ENCODE measurements around the gene CDH22.
A peak's percentile ranks its signal among the peaks of the same experiment; 100 is the strongest.

Gene CDH22

DNA sequence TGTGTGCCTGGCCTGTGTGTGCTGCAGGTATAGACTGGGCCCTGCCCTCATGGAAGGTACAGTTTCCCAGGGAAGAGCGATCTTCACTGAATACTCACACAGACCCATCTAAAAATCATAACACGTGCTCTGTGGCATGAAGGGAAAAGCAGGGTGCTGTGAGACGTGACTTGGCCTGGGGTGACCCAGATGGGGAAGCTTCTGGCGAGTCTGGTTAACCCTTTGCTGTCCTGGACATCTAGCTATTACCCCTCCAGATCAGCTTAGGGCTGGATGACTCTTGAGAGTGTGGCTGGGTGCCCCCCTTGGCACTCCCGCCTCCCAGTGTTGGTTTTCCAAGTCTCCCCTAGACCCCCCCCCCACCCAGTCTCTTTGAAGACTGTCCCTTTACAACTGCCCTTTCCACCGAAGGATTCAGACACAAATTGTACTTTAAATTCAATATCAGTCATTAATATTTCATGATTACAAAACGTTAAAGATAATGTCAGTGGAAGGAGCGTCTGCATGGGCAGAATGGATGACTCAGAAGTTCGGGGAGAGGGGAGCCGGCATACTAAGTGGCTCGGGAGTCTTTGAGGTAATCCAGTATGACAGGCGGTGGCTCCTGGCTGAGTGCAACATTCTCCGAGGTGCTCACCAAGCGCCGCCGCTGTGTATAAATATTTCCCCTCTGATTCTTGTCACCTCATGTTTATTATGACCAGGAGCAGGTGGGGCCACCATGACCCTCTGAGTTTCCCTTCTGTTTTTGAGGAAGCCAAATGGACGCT is 112.8 kb downstream of the CDH22 start:
- no peak for DNase-seq (ENCODE audit: low read depth in 2 of 2)

GRCh38 chr20:46194409-46194808 is 113.9 kb downstream of the CDH22 start:
- no peak for DNase-seq (ENCODE audit: low read depth in 2 of 2)

DNA sequence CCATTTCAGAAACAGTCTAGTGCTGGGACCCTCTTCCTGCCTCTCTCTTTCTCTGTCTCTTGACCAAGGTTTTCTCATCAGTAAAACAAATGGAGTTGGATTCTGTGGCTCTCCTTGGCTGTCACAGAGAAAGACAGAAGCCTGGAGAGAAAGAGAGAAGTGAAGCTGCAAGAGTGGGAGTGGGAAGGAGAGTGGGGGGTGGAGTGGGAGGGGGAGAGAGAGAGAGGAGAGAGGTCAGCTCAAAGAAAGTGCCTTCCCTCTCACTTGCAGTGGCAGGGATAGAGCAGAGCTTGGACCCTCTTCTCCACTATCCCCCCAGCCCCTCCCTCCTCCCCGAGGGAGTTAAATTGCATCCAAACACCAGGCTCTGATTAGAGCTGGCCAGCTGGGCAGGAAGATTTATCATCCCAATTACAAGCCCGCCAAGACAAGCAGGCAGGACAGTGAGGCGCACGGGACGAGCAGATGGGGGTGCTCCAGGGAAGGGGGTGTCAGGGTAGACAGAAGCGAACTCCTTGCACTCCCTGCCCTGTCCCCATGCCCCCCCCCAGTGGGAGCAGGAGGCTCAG is 115.8 kb downstream of the CDH22 start:
- no peak for DNase-seq (ENCODE audit: low read depth in 2 of 2)

DNA sequence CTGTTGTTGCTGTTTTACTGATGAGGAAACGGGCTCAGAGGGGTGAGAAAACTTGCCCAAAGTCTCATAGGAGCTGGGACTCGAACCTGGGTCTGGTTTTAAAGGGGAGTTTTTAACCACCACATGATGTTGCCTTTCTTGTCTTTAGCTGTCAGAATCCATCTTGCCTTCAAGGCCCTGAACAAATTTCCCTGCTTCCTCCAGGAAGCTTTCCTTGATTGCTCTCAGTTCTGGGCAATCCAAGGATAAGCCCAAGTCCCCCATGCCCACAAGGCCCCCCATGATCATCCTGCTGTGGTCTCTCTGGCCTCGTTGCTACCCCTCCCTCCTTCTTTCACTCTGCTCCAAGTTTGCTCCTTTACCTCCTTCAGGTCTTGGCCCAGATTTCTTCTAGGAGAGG is 116.7 kb downstream of the CDH22 start:
- no peak for DNase-seq (ENCODE audit: low read depth in 2 of 2)

DNA sequence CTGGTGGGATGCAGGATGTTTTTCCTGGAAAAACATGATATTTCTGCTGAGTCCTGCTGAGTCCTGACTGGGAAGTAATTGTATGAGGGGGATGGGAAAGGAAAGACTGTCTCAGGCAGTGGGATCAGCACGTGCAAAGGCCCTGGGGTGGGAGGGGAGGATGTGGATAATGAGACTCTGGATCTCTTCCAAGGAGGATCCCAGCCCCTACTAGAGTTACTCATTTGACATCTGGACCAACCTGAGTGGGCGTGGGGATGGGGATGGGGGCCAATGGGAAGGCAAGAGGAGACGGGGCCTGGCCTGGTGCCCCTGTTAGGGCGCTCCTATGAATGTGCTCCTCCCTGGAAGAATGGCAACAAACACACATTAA is 117.1 kb downstream of the CDH22 start:
- DNase-seq (ENCODE audit: low read depth in 2 of 2), result no peak

DNA sequence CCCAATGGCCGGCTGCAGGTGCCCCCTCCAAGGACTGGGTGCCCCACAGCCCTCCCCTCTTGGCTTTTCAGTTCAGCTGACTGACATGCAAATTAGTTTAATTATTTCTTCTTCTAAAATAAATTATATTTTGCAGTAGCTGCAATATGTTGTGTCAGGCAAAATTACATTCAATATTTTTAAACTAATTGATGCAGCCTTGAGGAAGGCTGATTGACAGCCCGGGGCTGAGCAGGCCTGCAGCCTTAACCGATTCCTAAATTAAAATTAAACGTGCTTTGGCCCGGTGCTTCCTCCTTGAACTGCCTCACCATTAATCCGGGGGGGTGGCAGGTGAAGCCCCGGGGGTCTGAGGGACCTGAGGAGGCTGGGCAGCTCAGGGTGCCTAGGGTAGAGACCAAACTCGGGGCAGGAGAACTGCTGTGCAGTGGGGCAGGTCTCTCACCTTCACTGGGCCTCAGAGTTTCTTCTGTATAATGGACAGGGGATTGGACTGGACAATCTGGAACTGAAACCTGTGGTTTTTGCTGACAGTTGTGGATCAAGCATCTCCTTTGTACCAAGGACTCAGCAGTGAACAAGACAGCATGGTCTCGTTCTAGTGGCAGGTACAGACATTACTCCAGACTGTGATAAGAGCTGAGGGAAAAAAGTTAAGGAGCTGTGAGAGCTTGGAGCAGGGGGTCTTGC is 117.7 kb downstream of the CDH22 start:
- no peak for DNase-seq (ENCODE audit: low read depth in 2 of 2)

- no peak for DNase-seq (ENCODE audit: low read depth in 2 of 2)
These were observed 119.3 kb downstream of the CDH22 start for GRCh38 chr20:46188866-46189541.

- DNase-seq (ENCODE audit: low read depth in 2 of 2), result no peak
These were observed 122.1 kb downstream of the CDH22 start for GRCh38 chr20:46186210-46186609.

GRCh38 chr20:46185353-46185752 is 122.9 kb downstream of the CDH22 start:
- DNase-seq (ENCODE audit: low read depth in 2 of 2), result no peak

GRCh38 chr20:46183768-46184167 is 124.5 kb downstream of the CDH22 start:
- DNase-seq (ENCODE audit: low read depth in 2 of 2), result no peak

DNA sequence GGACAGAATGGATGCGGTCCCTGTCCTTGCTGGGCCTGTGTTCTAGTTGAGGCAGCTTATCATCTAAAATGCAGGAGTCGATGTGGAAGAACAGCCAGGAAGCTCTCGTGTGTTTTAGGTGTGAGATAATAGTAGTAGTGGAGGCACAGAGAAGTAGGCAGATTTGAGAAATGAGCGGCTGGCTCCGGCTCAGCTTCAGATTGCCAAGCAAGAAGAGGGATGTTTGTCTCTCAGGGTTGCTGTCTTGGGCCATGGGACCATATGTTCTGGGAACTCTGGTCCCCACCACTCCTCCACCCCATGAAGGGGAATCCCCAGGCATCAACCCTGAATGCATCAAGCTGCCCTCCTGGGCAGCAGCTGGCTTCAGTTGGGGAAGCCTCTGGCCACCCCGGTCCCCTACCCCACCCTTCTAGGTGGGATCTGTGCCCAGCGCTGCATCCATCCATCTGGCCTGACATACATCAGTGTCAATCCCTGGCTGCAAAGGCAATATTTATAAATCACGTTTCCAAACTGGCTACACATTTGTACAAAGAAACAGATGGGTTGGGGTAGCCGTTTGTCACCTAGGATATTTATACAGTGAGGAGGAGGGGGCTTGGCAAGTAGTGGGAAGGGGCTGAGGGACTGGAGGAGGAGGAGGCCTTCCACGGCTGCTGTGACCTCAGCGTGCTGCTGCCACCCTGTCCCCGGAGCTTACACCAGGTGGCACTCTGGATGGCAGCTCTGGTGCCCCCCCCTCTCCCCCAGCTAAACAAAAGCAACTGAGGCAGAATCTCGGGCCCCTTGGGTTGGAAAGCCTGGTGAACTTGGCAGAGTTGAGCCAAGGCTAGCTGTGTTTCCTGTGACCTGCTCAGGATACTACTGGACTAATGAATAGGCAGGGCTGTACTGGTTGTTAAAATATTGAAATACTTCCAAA is 125.8 kb downstream of the CDH22 start:
- DNase-seq (ENCODE audit: low read depth in 2 of 2), result no peak

DNA sequence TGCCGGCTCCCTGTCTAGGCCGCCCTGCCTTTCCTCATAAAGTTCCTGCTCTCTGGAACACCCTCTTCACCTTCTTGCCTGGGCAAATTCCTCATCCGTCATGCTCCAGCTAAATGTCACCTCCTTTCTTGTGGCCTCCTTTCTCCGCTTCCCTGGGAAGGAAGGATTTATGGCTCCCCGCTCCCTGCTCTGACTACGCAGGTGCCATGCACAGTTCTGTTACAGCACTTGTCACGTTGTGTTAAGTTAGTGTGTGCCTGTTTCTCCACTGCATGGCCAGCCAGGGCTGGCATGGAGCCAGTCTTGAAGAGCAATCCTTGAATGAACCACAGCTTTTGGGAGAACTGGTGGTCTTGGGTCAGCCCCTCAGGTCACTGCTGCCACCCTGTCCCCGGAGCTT is 128.4 kb downstream of the CDH22 start:
- DNase-seq (ENCODE audit: low read depth in 2 of 2), result no peak

- no peak for DNase-seq (ENCODE audit: low read depth in 2 of 2)
These were observed 129.4 kb downstream of the CDH22 start for GRCh38 chr20:46178891-46179290.

DNA sequence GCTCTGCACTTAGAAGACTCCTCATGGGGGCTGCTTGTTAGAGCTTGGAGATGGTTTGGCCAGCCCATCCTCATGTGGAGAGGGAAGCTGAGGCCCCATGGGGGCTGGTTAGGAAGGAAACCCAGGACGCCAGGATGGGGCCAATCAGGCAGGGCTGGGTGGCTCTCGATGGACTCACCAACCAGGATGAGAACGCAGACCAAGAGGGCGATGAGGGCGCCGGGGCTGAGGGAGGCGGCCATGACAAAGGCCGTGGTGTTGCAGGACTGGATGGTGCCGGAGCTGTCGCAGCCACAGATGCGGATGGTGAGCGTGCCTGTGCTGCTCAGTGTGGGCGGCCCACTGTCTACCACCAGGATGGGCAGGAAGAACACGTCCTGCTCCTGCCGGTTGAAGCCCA is 130.5 kb downstream of the CDH22 start:
- DNase-seq (ENCODE audit: low read depth in 2 of 2), result no peak

DNA sequence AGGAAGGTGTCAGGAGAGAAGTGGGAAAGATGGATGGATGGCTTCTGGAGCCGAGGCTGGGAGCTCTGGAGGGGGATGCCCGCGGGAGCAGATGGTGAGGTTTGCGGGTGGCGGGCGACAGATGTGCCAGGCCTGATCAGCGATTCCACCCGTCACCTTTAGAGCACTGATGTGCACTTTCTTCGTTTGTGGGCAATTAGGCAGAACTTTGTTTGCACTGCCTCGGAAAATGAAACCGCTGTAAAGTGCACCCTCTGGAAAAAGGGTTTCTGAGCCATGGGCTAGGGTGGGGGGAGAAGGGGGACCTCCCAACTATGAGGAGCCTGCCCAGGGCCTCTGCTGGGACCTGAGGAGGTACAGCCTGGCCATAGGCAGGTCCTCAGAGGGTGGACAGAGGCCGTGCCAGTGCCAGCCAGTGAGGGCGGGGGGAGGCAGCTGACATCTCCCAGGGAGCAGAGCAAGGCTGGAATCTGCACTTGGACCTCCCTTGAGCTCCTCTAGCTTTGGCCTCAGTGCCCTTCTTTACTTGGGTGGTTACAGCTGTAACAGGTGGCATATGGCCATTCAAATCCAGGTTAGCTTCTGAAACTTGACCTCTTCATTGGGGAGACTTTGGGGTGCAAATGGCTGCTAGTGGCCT is 131.4 kb downstream of the CDH22 start:
- no peak for DNase-seq (ENCODE audit: low read depth in 2 of 2)

GRCh38 chr20:46175127-46175494 is 133.2 kb downstream of the CDH22 start:
- DNase-seq (ENCODE audit: low read depth in 2 of 2), result no peak

DNA sequence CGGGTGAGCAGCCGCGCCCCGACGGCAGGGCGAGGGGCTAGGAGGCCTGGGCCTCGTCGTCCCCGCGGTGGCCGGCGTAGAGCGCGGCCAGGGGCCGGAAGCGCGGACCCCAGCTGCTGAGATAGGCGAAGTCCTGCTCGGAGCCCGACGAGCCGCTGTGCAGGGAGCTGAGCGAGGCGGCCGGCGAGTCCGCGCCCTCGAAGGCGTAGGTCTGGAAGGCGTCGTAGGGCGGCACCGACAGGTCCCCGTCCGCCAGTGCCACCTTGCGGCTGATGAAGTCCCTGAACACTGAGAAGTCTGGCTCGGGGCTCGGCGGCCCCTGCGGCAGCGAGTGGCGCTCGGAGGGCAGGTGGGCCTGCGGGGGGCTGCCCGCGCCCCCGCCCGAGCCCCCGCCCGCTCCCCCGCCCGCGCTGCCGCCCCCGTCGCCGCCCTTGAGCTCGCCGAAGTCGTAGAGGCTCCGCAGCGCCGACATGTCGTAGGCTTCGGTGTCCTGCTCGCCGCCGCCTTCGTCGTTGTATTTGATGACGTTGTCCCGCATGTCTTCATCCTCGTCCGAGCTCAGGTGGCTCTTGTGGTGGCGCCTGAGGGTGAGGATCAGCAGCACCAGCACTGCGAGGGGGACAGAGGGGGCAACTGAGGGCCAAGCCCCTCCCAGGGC is 133.7 kb downstream of the CDH22 start:
- DNase-seq (ENCODE audit: low read depth in 2 of 2), result peak; percentile 35 to 76

- no peak for DNase-seq (ENCODE audit: low read depth in 2 of 2)
These were observed 134.4 kb downstream of the CDH22 start for GRCh38 chr20:46173652-46174468.

DNA sequence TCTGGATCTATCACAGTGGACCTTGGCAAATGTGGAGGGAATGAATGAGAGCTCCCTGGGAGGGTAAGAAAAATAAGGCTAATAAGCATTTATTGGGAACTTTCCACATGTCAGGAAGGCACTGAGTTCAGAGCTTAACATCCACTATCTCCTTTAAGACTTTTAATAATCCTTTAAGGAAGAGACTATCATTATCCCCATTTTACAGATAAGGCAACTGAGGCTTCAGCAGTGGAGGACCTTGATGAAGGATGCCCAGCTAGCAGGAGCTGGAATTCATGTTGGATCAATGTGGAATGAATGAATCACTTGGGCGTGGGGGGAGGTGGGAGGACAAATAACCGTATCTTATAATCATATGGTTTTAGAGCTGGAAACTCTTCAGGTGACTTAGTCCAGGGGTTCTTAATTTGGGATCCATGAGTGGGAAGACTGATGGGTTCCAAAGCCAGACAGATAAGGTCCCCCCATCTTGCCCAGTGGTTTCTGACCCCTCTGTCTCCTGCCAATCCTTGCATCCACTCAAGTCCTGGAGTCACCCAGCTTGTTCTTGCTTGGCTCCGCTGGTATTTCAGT is 135.2 kb downstream of the CDH22 start:
- no peak for DNase-seq (ENCODE audit: low read depth in 2 of 2)
